A673 (cell line): ENCODE data around the gene H1-8.

Source experiments
- EZH2 ChIP-seq: fragments of 200-600 bp; sonication (generic); IDR thresholded peaks from 2 replicates; pipeline ENCODE4 v1.6.1; 2017; ENCODE audit warnings: borderline replicate concordance, low read depth, mild to moderate bottlenecking, mixed read lengths, antibody characterized with exemption, low read length; ENCODE audit not compliant: poor library complexity, severe bottlenecking
- TF ChIP-seq, protein P1 (sequence below): fragments of 300-800, 200-600 bp; sonication (generic); conservative IDR thresholded peaks from 2 replicates; pipeline ENCODE4 v1.5.1; 2017; ENCODE audit warnings: low read depth, mild to moderate bottlenecking, antibody characterized with exemption, low read length, moderate library complexity, mixed read lengths

DNA sequence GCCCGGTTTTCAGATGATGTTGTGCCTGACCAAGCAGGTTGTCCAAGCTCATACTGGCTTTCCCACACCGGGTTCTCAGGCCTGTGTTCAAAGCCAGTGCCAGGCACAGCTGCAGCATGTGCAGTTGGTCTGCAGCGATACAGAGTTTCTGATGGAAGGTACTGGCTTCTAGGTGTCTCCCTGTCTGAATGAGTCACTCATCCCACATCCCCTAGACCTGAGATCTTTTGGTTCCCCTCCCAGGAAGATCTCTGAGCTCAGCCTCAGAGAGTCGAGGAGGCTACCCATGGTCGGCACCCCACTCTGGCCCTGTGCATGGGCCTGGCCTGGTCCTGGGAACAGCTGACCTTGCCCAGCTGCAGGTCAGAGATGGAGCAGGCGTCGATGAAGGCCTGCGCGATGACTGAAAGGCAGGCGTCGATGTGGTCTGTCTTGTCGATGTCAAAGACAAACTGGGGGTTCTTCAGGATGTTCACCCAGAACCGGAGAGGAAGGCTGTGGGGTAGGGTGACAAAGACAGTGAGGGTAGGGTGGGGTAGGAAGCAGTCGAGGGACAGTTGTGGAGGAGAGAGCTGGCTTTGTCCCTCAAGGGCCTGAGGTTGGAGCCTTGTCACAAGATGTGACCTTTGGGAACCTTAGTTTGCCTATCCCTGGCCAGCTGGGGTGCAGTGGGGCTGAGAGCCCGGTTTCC is 15.3 kb downstream of the H1-8 start:
- no peak for TF ChIP-seq EZH2
- TF ChIP-seq, protein P1, sequence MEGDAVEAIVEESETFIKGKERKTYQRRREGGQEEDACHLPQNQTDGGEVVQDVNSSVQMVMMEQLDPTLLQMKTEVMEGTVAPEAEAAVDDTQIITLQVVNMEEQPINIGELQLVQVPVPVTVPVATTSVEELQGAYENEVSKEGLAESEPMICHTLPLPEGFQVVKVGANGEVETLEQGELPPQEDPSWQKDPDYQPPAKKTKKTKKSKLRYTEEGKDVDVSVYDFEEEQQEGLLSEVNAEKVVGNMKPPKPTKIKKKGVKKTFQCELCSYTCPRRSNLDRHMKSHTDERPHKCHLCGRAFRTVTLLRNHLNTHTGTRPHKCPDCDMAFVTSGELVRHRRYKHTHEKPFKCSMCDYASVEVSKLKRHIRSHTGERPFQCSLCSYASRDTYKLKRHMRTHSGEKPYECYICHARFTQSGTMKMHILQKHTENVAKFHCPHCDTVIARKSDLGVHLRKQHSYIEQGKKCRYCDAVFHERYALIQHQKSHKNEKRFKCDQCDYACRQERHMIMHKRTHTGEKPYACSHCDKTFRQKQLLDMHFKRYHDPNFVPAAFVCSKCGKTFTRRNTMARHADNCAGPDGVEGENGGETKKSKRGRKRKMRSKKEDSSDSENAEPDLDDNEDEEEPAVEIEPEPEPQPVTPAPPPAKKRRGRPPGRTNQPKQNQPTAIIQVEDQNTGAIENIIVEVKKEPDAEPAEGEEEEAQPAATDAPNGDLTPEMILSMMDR = no peak
